HCT116 (cell line): ENCODE measurements around the gene ABHD2. TPM values are rescaled to one million over a fixed set of nuclear protein-coding genes. Genes with fewer than 3 reads are reported as not detected.

Source experiments
- ATAC-seq: fragments of 200-7000 bp; cut with Tn5 transposase; 2 replicates; pipeline ENCODE4 v1.9.1; 2020; ENCODE audit warnings: mild to moderate bottlenecking, moderate library complexity
- BruUV-seq: library from RNA; stranded (reverse); fragments of 400-500 nt; replicated peaks from 2 replicates; lab custom pipeline; 2021; lab: Mats Ljungman, UMichigan
- CTCF ChIA-PET: fragments of 300-600 bp; sonication (Branson Sonifier 250); formaldehyde crosslinking; loops from one replicate; lab custom pipeline; 2021; ENCODE audit warnings: antibody characterized with exemption; lab: Charles Lee
- POLR2A ChIA-PET: fragments of 300-600, 350-600 bp; sonication (Branson Sonifier 250); formaldehyde crosslinking; loops from one replicate; lab custom pipeline; 2021; ENCODE audit warnings: antibody characterized with exemption; lab: Charles Lee
- RAD21 ChIA-PET, 2 experiments: fragments of 300-600 bp; sonication (Branson Sonifier 250); formaldehyde crosslinking; loops; one replicate each; lab custom pipeline; 2023; ENCODE audit warnings: low total read pairs in 2 of 2; ENCODE audit not compliant: uncharacterized antibody in 2 of 2, unreplicated experiment in 2 of 2, low non-redundant PET in 1 of 2; lab: Charles Lee
- DNase-seq: peaks from one replicate; pipeline ENCODE4 v3.0.0-alpha.2; 2010; ENCODE audit warnings: low read depth, low spot score
- H2AFZ ChIP-seq: fragments of 200-600 bp; shearing (Covaris generic), sonication (generic); 2 replicates; pipeline ENCODE4 v1.6.1; 2017; ENCODE audit warnings: low read depth, mixed run types, mixed read lengths, antibody characterized with exemption, low read length; ENCODE audit not compliant: poor library complexity, severe bottlenecking
- H3K27ac ChIP-seq: 2 replicates; pipeline ENCODE4 v1.5.1; 2012; ENCODE audit warnings: low read depth, low read length
- H3K27me3 ChIP-seq: fragments of 200-600 bp; sonication (generic); 2 replicates; pipeline ENCODE4 v1.6.1; 2016; ENCODE audit warnings: mixed run types, low read length, mixed read lengths; ENCODE audit not compliant: insufficient read depth
- H3K36me3 ChIP-seq, 2 experiments: fragments of 200-500 bp in 1 of 2; fragments of 200-600 bp in 1 of 2; sonication (Bioruptor generic) in 1 of 2; sonication (generic) in 1 of 2; 2 replicates each; pipeline versions ENCODE4 v1.5.1 to v1.6.1; 2014 to 2016; ENCODE audit warnings: low read length in 2 of 2, inconsistent platforms in 1 of 2, mixed read lengths in 1 of 2, mixed run types in 1 of 2; ENCODE audit not compliant: insufficient read depth in 2 of 2, control insufficient read depth in 1 of 2
- H3K4me1 ChIP-seq, 2 experiments: fragments of 200-600 bp in 1 of 2; sonication (generic) in 1 of 2; 2 replicates each; pipeline versions ENCODE4 v1.5.1 to v1.6.1; 2012 to 2017; ENCODE audit warnings: low read length in 2 of 2, inconsistent platforms in 1 of 2, mild to moderate bottlenecking in 1 of 2, mixed read lengths in 1 of 2, mixed run types in 1 of 2, moderate library complexity in 1 of 2; ENCODE audit not compliant: insufficient read depth in 2 of 2, control insufficient read depth in 1 of 2
- H3K4me2 ChIP-seq: fragments of 200-600 bp; sonication (generic); 2 replicates; pipeline ENCODE4 v1.6.1; 2017; ENCODE audit warnings: mixed run types, low read length, mixed read lengths
- H3K4me3 ChIP-seq, 2 experiments: fragments of 200-600 bp in 1 of 2; sonication (generic) in 1 of 2; replicated peaks in 1 of 2; 2 replicates each; pipeline ENCODE4 v1.5.1; 2011 to 2016; ENCODE audit warnings: low read length in 2 of 2, control low read depth in 1 of 2, low read depth in 1 of 2, mild to moderate bottlenecking in 1 of 2, mixed read lengths in 1 of 2, mixed run types in 1 of 2
- H3K79me2 ChIP-seq: fragments of 200-600 bp; sonication (generic); 2 replicates; pipeline ENCODE4 v1.6.1; 2017; ENCODE audit warnings: mild to moderate bottlenecking, mixed run types, low read length, moderate library complexity, mixed read lengths; ENCODE audit not compliant: insufficient read depth
- H3K9ac ChIP-seq: fragments of 200-600 bp; sonication (generic); 2 replicates; pipeline ENCODE4 v1.6.1; 2016; ENCODE audit warnings: low read length, mixed read lengths
- H3K9me2 ChIP-seq: fragments of 200-600 bp; sonication (generic), shearing (Covaris generic); 2 replicates; pipeline ENCODE4 v1.6.1; 2017; ENCODE audit warnings: mixed run types, mild to moderate bottlenecking, moderate library complexity; ENCODE audit not compliant: insufficient read depth
- H3K9me3 ChIP-seq, 2 experiments: fragments of 200-500 bp in 1 of 2; fragments of 200-600 bp in 1 of 2; sonication (Bioruptor generic) in 1 of 2; sonication (generic) in 1 of 2; 2 replicates each; pipeline ENCODE4 v1.6.1; 2014 to 2017; ENCODE audit warnings: low read length in 2 of 2, mixed read lengths in 2 of 2, inconsistent platforms in 1 of 2, low read depth in 1 of 2, mild to moderate bottlenecking in 1 of 2, mixed run types in 1 of 2, moderate library complexity in 1 of 2; ENCODE audit not compliant: control insufficient read depth in 1 of 2, insufficient read depth in 1 of 2
- H4K20me1 ChIP-seq: fragments of 200-600 bp; sonication (generic), shearing (Covaris generic); 2 replicates; pipeline ENCODE4 v1.6.1; 2017; ENCODE audit warnings: mixed run types, mild to moderate bottlenecking, moderate library complexity; ENCODE audit not compliant: insufficient read depth
- CTCF ChIP-seq, 3 experiments: fragments of 200-600 bp in 1 of 3; sonication (generic) in 1 of 3; IDR thresholded peaks in 2 of 3; conservative IDR thresholded peaks in 1 of 3; 2 replicates each; pipeline ENCODE4 v1.5.1; 2012 to 2017; ENCODE audit warnings: low read depth in 2 of 3, low read length in 2 of 3, antibody characterized with exemption in 1 of 3, borderline replicate concordance in 1 of 3, control low read depth in 1 of 3, mild to moderate bottlenecking in 1 of 3, mixed read lengths in 1 of 3, mixed run types in 1 of 3, moderate library complexity in 1 of 3; ENCODE audit not compliant: insufficient read depth in 1 of 3
- EGR1 ChIP-seq: IDR thresholded peaks from 2 replicates; pipeline ENCODE4 v1.6.1; 2012; ENCODE audit warnings: low read depth
- EZH2 ChIP-seq: fragments of 200-600 bp; sonication (generic); IDR thresholded peaks from 2 replicates; pipeline ENCODE4 v1.6.1; 2017; ENCODE audit warnings: antibody characterized with exemption, mixed run types
- EZH2phosphoT487 ChIP-seq: fragments of 200-600 bp; IDR thresholded peaks from 2 replicates; pipeline ENCODE4 v1.6.1; 2018; ENCODE audit warnings: antibody characterized with exemption, borderline replicate concordance
- FOSL1 ChIP-seq: IDR thresholded peaks from 2 replicates; pipeline ENCODE4 v1.6.1; 2012; ENCODE audit warnings: low read depth
- JUND ChIP-seq: IDR thresholded peaks from 2 replicates; pipeline ENCODE4 v1.6.1; 2012
- POLR2AphosphoS5 ChIP-seq: IDR thresholded peaks from 2 replicates; pipeline ENCODE4 v1.6.1; 2011; ENCODE audit warnings: mild to moderate bottlenecking, low read depth, low read length, moderate library complexity
- SIN3A ChIP-seq: IDR thresholded peaks from 2 replicates; pipeline ENCODE4 v1.6.1; 2012; ENCODE audit warnings: low read depth
- SRF ChIP-seq: IDR thresholded peaks from 2 replicates; pipeline ENCODE4 v1.6.1; 2012; ENCODE audit warnings: low read depth
- TCF7L2 ChIP-seq: IDR thresholded peaks from 2 replicates; pipeline ENCODE4 v1.7.0; 2011; ENCODE audit warnings: borderline replicate concordance, inconsistent platforms; ENCODE audit not compliant: insufficient read depth, insufficient read length; ENCODE audit errors: extremely low read depth
- YY1 ChIP-seq: IDR thresholded peaks from 2 replicates; pipeline ENCODE4 v1.6.1; 2011; ENCODE audit warnings: low read length, low read depth, moderate library complexity, mild to moderate bottlenecking; ENCODE audit not compliant: insufficient replicate concordance; ENCODE audit errors: extremely low read depth
- ZFX ChIP-seq: fragments of 450-650 bp; IDR thresholded peaks from 2 replicates; pipeline ENCODE4 v1.6.1; 2017
- ZNF274 ChIP-seq: fragments of 200-500 bp; sonication (Bioruptor generic); IDR thresholded peaks from 2 replicates; pipeline ENCODE4 v1.6.1; 2014; ENCODE audit warnings: mild to moderate bottlenecking, low read depth, low read length, inconsistent platforms
- intact Hi-C: fragments of 100-400 bp; cut with micrococcal nuclease; formaldehyde crosslinking; loops from 2 replicates; pipeline ENCODE4 v1.10.0; 2022
- total RNA-seq: library from RNA; stranded (reverse); gene quantifications from one replicate; pipeline ENCODE4 v1.2.1, GENCODE V29; 2021; ENCODE audit not compliant: unreplicated experiment
- TF ChIP-seq, protein P1 (sequence below): IDR thresholded peaks from 2 replicates; pipeline ENCODE4 v1.6.1; 2011; ENCODE audit warnings: mild to moderate bottlenecking, low read length, moderate library complexity; ENCODE audit not compliant: insufficient replicate concordance; ENCODE audit errors: extremely low read depth

The ABHD2 gene
- total RNA-seq, 1 experiment from 2014 or later: 40.8 TPM

- Histone ChIP-seq H4K20me1 (no peaks in the 10 kb centered on the region), H2AFZ (no peak overlapping the region), H3K27me3 (no peaks in the 10 kb centered on the region), H3K9me2 (no peaks in the 10 kb centered on the region), H3K9ac (no peak overlapping the region), H3K9me3 (no peaks in the 10 kb centered on the region), H3K4me2 (no peak overlapping the region), H3K27ac (no peak overlapping the region), H3K79me2 (no peaks in the 10 kb centered on the region), H3K4me1 (peaks cover 0 to 10% of the 10 kb centered on the region in 2 experiments; a peak in 2 of 4 replicates), H3K4me3 (no peak overlapping the region), H3K36me3 (no peaks in the 10 kb centered on the region)
- intact Hi-C loops: no loop called here
- no TSS peak for BruUV-seq
- DNase-seq: no peak
- CTCF ChIA-PET: interaction anchor here (1.5 kb wide), 1 partner anchor 11 kb away, joined by 4 read pairs; no protein-coding TSS in a partner anchor
- ATAC-seq: no peak
- POLR2A ChIA-PET: no interaction called here
- RAD21 ChIA-PET: no interaction called here
- TF ChIP-seq FOSL1: no peak
- TF ChIP-seq EZH2phosphoT487: no peak
- no peak for TF ChIP-seq TCF7L2
- TF ChIP-seq CTCF (IDR thresholded peaks at IDR 0.05 in 2 of 3, conservative IDR thresholded peaks at IDR 0.05 in 1 of 3; ENCODE audit: borderline replicate concordance in 1 of 3, insufficient read depth in 1 of 3, low read depth in 2 of 3, low read length in 2 of 3): no peak
- TF ChIP-seq JUND: no peak
- no peak for TF ChIP-seq POLR2AphosphoS5
- TF ChIP-seq, protein P1, sequence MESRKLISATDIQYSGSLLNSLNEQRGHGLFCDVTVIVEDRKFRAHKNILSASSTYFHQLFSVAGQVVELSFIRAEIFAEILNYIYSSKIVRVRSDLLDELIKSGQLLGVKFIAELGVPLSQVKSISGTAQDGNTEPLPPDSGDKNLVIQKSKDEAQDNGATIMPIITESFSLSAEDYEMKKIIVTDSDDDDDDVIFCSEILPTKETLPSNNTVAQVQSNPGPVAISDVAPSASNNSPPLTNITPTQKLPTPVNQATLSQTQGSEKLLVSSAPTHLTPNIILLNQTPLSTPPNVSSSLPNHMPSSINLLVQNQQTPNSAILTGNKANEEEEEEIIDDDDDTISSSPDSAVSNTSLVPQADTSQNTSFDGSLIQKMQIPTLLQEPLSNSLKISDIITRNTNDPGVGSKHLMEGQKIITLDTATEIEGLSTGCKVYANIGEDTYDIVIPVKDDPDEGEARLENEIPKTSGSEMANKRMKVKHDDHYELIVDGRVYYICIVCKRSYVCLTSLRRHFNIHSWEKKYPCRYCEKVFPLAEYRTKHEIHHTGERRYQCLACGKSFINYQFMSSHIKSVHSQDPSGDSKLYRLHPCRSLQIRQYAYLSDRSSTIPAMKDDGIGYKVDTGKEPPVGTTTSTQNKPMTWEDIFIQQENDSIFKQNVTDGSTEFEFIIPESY: no peak
- TF ChIP-seq EZH2: no peak
- no peak for TF ChIP-seq ZNF274
- TF ChIP-seq ZFX: no peak
- TF ChIP-seq YY1: no peak
- no peak for TF ChIP-seq EGR1
- TF ChIP-seq SIN3A: no peak
- no peak for TF ChIP-seq SRF
These were observed 34.4 kb downstream of the ABHD2 start for GRCh38 chr15:89122505-89123180.
